H1 (cell line): ENCODE data around the gene AP5M1. TPM values are rescaled to one million over a fixed set of nuclear protein-coding genes. Genes with fewer than 3 reads are reported as not detected.

Experiments
- CHD7 ChIP-seq: fragments of 300-600 bp; sonication (generic); IDR thresholded peaks from 2 replicates; pipeline ENCODE4 v1.7.1; 2012; ENCODE audit warnings: low read length, moderate library complexity, mild to moderate bottlenecking, inconsistent platforms; ENCODE audit not compliant: insufficient replicate concordance
- GABPA ChIP-seq: IDR thresholded peaks from 2 replicates; pipeline ENCODE4 v1.6.1; 2011; ENCODE audit warnings: mild to moderate bottlenecking, low read length, moderate library complexity, borderline replicate concordance; ENCODE audit not compliant: insufficient read depth
- HDAC2 ChIP-seq, 2 experiments: fragments of 300-600 bp in 1 of 2; sonication (generic) in 1 of 2; IDR thresholded peaks; 2 replicates each; pipeline ENCODE4 v1.6.1; 2011 to 2012; ENCODE audit warnings: low read depth in 2 of 2, low read length in 2 of 2, mild to moderate bottlenecking in 2 of 2, moderate library complexity in 2 of 2, borderline replicate concordance in 1 of 2, inconsistent platforms in 1 of 2
- RFX5 ChIP-seq: IDR thresholded peaks from 2 replicates; pipeline ENCODE4 v1.6.1; 2011; ENCODE audit warnings: low read depth, low read length, improper control_type of control experiment, borderline replicate concordance
- RXRA ChIP-seq: IDR thresholded peaks from 2 replicates; pipeline ENCODE4 v1.6.1; 2011; ENCODE audit warnings: low read depth, mild to moderate bottlenecking, low read length, moderate library complexity; ENCODE audit not compliant: insufficient read depth
- polyA plus RNA-seq, 7 experiments: library from polyadenylated mRNA; depleted of rRNA in 3 of 7; stranded (reverse) in 5 of 7; unstranded in 2 of 7; fragments of >200 nt in 5 of 7; fragments of 200-250 nt in 2 of 7; gene quantifications; 1 replicate in 5 of 7; 2 replicates in 1 of 7; 4 replicates in 1 of 7; pipeline versions ENCODE4 v1.2.1 to v1.2.3, GENCODE V29; 2011 to 2013; ENCODE audit warnings: missing spikeins in 2 of 7, mixed read lengths in 2 of 7
- total RNA-seq: library from RNA; stranded (reverse); fragmentation: NEBNext Ultra II Directional; extraction: Animal tissue kit (Norgen Biotek cat#: 25700); gene quantifications from 2 replicates; pipeline ENCODE4 v1.2.1, GENCODE V29; 2021
- TF ChIP-seq, protein P1 (sequence below), 3 experiments: IDR thresholded peaks; 1 replicate in 2 of 3; 2 replicates in 1 of 3; pipeline versions ENCODE4 v1.5.1 to v1.6.1; 2011; ENCODE audit warnings: low read length in 3 of 3, mild to moderate bottlenecking in 3 of 3, inconsistent platforms in 2 of 3, low read depth in 1 of 3, moderate library complexity in 1 of 3; ENCODE audit not compliant: insufficient read depth in 1 of 3; ENCODE audit errors: control extremely low read depth in 1 of 3

Gene AP5M1
- total and polyA plus RNA-seq, 2 of the 8 experiments (the other 6 are each of a cell fraction or from before 2014, with no cell fraction given), result 20.9 to 51.9 TPM

DNA sequence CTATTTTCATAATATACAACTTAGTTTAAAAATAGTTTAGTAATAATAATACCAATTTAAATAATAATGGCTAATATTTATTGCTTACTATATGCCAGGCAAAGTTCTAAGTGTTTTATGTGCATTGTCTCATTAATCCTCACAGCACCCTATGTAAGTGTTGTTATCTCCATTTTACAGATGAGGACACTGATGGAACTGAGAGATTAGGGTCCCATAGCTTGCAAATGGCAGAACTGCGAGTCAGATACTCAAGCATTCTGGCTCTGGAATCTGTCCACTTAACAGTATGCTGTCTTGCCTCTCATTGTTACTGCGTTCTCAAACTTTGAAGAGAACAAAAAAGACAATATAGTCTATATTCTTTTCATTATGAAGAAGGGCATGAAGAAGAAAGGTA, 19.0 kb downstream of the AP5M1 start (continued):
- TF ChIP-seq CHD7, result no peak
- no peak for TF ChIP-seq GABPA
- no peak for TF ChIP-seq RFX5
- TF ChIP-seq RXRA, result no peak
- TF ChIP-seq, protein P1, sequence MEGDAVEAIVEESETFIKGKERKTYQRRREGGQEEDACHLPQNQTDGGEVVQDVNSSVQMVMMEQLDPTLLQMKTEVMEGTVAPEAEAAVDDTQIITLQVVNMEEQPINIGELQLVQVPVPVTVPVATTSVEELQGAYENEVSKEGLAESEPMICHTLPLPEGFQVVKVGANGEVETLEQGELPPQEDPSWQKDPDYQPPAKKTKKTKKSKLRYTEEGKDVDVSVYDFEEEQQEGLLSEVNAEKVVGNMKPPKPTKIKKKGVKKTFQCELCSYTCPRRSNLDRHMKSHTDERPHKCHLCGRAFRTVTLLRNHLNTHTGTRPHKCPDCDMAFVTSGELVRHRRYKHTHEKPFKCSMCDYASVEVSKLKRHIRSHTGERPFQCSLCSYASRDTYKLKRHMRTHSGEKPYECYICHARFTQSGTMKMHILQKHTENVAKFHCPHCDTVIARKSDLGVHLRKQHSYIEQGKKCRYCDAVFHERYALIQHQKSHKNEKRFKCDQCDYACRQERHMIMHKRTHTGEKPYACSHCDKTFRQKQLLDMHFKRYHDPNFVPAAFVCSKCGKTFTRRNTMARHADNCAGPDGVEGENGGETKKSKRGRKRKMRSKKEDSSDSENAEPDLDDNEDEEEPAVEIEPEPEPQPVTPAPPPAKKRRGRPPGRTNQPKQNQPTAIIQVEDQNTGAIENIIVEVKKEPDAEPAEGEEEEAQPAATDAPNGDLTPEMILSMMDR (IDR thresholded peaks at IDR 0.05; ENCODE audit: control extremely low read depth in 1 of 3, insufficient read depth in 1 of 3, low read depth in 1 of 3, low read length in 3 of 3), result no peak
- no peak for TF ChIP-seq HDAC2 (IDR thresholded peaks at IDR 0.05; ENCODE audit: borderline replicate concordance in 1 of 2, low read depth in 2 of 2, low read length in 2 of 2)
